DOHH2 (cell line): ENCODE measurements around the gene CAPN10.

ENCODE experiments used
- CTCF ChIP-seq: fragments of 200-600 bp; sonication (generic); IDR thresholded peaks from one replicate; pipeline ENCODE4 v1.5.1; 2014; ENCODE audit warnings: antibody characterized with exemption, mild to moderate bottlenecking, low read depth, low read length; ENCODE audit not compliant: poor library complexity, severe bottlenecking
- EZH2phosphoT487 ChIP-seq: fragments of 200-600 bp; sonication (generic); IDR thresholded peaks from 2 replicates; pipeline ENCODE4 v1.6.1; 2017; ENCODE audit warnings: borderline replicate concordance, mild to moderate bottlenecking, antibody characterized with exemption, low read length, moderate library complexity, mixed read lengths

GRCh38 chr2:240630771-240631547 lies 44.4 kb downstream of the CAPN10 start:
- TF ChIP-seq EZH2phosphoT487 = no peak
- no peak for TF ChIP-seq CTCF
